ENCODE measurements around the gene F10. TPM values are rescaled to one million over a fixed set of nuclear protein-coding genes. Genes with fewer than 3 reads are reported as not detected.

F10 gene
- total and polyA plus RNA-seq, 9 of the 15 experiments (the other 6 are each of a cell fraction or from before 2014, with no cell fraction given) = 0.04 to 0.09 (median 0.07) TPM; not detected in 5

GRCh38 chr13:113169277-113170272 is 47.0 kb downstream of the F10 start:
- Histone ChIP-seq H3K4me2 (ENCODE audit: insufficient read depth, low read length) (no peak overlapping the region), H3K9ac (ENCODE audit: insufficient read depth in 1 of 2, low read depth in 2 of 2, low read length in 2 of 2) (no peak overlapping the region), H3K9me1 (ENCODE audit: control insufficient read depth, insufficient read depth, low read length) (no peaks in the 10 kb centered on the region), H3K36me3 (ENCODE audit: control insufficient read depth, insufficient read depth, low read length) (peaks cover 19% of the 10 kb centered on the region; the same call in 2 of the 3 replicates), H3K4me1 (replicated peaks in 1 of 2; ENCODE audit: control insufficient read depth in 2 of 2, insufficient read depth in 2 of 2, low read length in 2 of 2) (peaks cover 0 to 9% of the 10 kb centered on the region in 2 experiments; a peak in 2 of 5 replicates), H4K20me1 (replicated peaks; ENCODE audit: control insufficient read depth, insufficient read depth, low read length) (no peaks in the 10 kb centered on the region), H3K4me3 (no peak overlapping the region), H3K27ac (ENCODE audit: extremely low read depth, low read depth, low read length) (no peak overlapping the region), H2AFZ (ENCODE audit: low read depth, low read length) (no peak overlapping the region), H3K79me2 (ENCODE audit: control insufficient read depth, insufficient read depth, low read length) (no peaks in the 10 kb centered on the region), H3K27me3 (ENCODE audit: control insufficient read depth in 2 of 2, insufficient read depth in 2 of 2, low read length in 2 of 2) (no peaks in the 10 kb centered on the region), H3K9me3 (replicated peaks; ENCODE audit: control insufficient read depth, insufficient read depth, low read depth, low read length) (no peaks in the 10 kb centered on the region)
- WGBS (ENCODE audit: insufficient coverage, low coverage, missing lambda C conversion rate) = 86% methylated on average over 13 of the region's 13 CpGs
- TF ChIP-seq SNIP1 (IDR thresholded peaks at IDR 0.05; ENCODE audit: low read depth) (no peak), SPI1 (IDR thresholded peaks at IDR 0.05; ENCODE audit: borderline replicate concordance, low read depth, low read length) (peak; percentile 85)
- POLR2A ChIA-PET = interaction anchor here (0.6 to 0.8 kb wide), 2 partner anchors 13 to 52 kb away, joined by 3 read pairs; no protein-coding TSS in a partner anchor
- CTCF ChIA-PET (ENCODE audit: low intra/inter-chr PET ratio) = no interaction called here
- ATAC-seq = no peak
- in situ Hi-C loops (cut with MboI) = no loop called here
- no peak for FAIRE-seq
- no TSS peak for BruUV-seq (replicated peaks)
- intact Hi-C loops (cut with micrococcal nuclease) = no loop called here
- no peak for DNase-seq (ENCODE audit: extremely low read depth in 1 of 4, low spot score in 3 of 4)

- WGBS (ENCODE audit: insufficient coverage, low coverage, missing lambda C conversion rate) = 83% methylated on average over 5 of the region's 5 CpGs
- CTCF ChIA-PET (ENCODE audit: low intra/inter-chr PET ratio) = no interaction called here
- no peak for FAIRE-seq
- TF ChIP-seq HSF4 (CRISPR knock-in tag; IDR thresholded peaks at IDR 0.05; ENCODE audit: borderline replicate concordance) (no peak), RB1 (IDR thresholded peaks at IDR 0.05; ENCODE audit: low read depth) (no peak), ZBTB7A (IDR thresholded peaks at IDR 0.05; ENCODE audit: borderline replicate concordance, control insufficient read depth, low read depth, low read length) (no peak), ZNF277 (CRISPR knock-in tag; IDR thresholded peaks at IDR 0.05; ENCODE audit: borderline replicate concordance) (no peak), MYNN (IDR thresholded peaks at IDR 0.05) (no peak), MYNN (CRISPR knock-in tag; IDR thresholded peaks at IDR 0.05) (no peak), PPARD (CRISPR knock-in tag; IDR thresholded peaks at IDR 0.05) (no peak), TARDBP (IDR thresholded peaks at IDR 0.05) (no peak), MXD1 (CRISPR knock-in tag; IDR thresholded peaks at IDR 0.05; ENCODE audit: borderline replicate concordance, poor library complexity, severe bottlenecking) (no peak), ZNF174 (CRISPR knock-in tag; IDR thresholded peaks at IDR 0.05) (no peak), SRSF7 (optimal IDR thresholded peaks at IDR 0.05; ENCODE audit: low read depth, low read length) (no peak), ZSCAN29 (IDR thresholded peaks at IDR 0.05) (no peak)
These were observed 47.9 kb downstream of the F10 start for GRCh38 chr13:113170511-113170910.

More at GRCh38 chr13:113170511-113170910, 47.9 kb downstream of the F10 start:
- H3K9me1 ChIP-seq (ENCODE audit: control insufficient read depth, insufficient read depth, low read length) = no peaks in the 10 kb centered on the region
- intact Hi-C loops (cut with micrococcal nuclease) (no loop called here), in situ Hi-C loops (cut with MboI) (no loop called here)
- POLR2A ChIA-PET = interaction anchor here (0.8 kb wide), 1 partner anchor 51 kb away, joined by 3 read pairs; no protein-coding TSS in a partner anchor
- no peak overlapping the region for H3K4me3 ChIP-seq
- ATAC-seq = no peak
- no peak overlapping the region for H2AFZ ChIP-seq (ENCODE audit: low read depth, low read length)
- no peak overlapping the region for H3K9ac ChIP-seq (ENCODE audit: insufficient read depth in 1 of 2, low read depth in 2 of 2, low read length in 2 of 2)
- no peaks in the 10 kb centered on the region for H3K27me3 ChIP-seq (ENCODE audit: control insufficient read depth in 2 of 2, insufficient read depth in 2 of 2, low read length in 2 of 2)
- H3K4me1 ChIP-seq (replicated peaks in 1 of 2; ENCODE audit: control insufficient read depth in 2 of 2, insufficient read depth in 2 of 2, low read length in 2 of 2) = peaks cover 0 to 9% of the 10 kb centered on the region in 2 experiments; a peak in 2 of 5 replicates
- no peak for DNase-seq (ENCODE audit: extremely low read depth in 1 of 4, low spot score in 3 of 4)
- no peak overlapping the region for H3K4me2 ChIP-seq (ENCODE audit: insufficient read depth, low read length)
- no peaks in the 10 kb centered on the region for H3K79me2 ChIP-seq (ENCODE audit: control insufficient read depth, insufficient read depth, low read length)
- H3K27ac ChIP-seq (ENCODE audit: extremely low read depth, low read depth, low read length) = no peak overlapping the region
- H4K20me1 ChIP-seq (replicated peaks; ENCODE audit: control insufficient read depth, insufficient read depth, low read length) = no peaks in the 10 kb centered on the region; the same call in 1 of the 2 replicates
- no peaks in the 10 kb centered on the region for H3K9me3 ChIP-seq (replicated peaks; ENCODE audit: control insufficient read depth, insufficient read depth, low read depth, low read length)
- no TSS peak for BruUV-seq (replicated peaks)
- H3K36me3 ChIP-seq (ENCODE audit: control insufficient read depth, insufficient read depth, low read length) = peaks cover 24% of the 10 kb centered on the region

Measured in K562 (cell line).